GM21390 (cell line): ENCODE results near the gene RPL22.

ENCODE experiments used
- ATAC-seq: cut with Tn5 transposase; IDR thresholded peaks from one replicate; pipeline ENCODE4 v1.9.1; 2021; ENCODE audit not compliant: unreplicated experiment

The RPL22 gene

DNA sequence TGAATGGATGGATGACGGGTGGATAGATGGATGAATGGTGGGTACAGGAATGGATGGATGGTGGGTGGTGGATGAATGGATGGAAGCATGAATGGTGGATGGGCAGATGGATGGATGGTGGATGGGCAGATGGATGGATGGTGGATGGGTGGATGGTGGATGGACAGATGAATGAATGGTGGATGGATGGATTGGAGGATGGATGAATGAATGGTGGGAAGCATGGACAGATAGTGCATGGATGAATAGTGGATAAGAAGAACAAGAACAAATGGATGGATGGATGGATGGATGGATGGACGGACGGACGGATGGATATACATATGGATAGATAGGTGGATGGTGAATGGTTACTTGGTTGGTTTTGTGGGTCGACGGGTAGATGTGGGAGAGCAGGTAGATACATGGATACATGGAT lies 24.0 kb downstream of the RPL22 start:
- ATAC-seq: no peak

DNA sequence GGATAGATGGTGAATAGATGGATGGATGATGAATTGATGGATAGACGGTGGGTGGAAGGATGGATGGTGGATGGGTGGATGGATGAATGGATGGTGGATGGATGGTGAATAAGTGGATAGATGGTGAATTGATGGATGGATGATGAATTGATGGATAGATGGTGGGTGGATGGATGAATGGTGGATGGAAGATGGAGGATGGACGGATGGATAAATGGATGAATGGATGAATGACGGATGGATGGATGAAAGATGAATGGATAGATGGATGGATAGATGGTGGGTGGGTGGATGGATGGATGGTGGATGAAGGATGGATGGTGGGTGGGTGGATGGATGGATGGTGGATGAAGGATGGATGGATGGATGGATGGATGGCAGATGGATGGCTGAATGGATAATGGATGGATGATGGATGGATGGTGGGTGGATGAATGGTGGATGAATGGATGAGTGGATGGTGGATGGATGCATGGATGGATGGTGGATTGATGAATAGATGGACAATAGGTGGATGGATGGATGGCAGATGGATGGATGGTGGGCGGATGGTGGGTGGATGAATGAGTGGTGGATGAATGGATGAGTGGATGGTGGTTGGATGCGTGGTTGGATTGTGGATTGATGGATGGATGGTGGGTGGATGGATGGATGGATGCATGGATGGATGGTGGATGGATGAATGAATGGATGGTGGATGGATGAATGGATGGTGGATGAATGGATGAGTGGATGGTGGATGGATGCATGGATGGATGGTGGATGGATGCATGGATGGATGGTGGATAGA lies 24.6 kb downstream of the RPL22 start:
- no peak for ATAC-seq

DNA sequence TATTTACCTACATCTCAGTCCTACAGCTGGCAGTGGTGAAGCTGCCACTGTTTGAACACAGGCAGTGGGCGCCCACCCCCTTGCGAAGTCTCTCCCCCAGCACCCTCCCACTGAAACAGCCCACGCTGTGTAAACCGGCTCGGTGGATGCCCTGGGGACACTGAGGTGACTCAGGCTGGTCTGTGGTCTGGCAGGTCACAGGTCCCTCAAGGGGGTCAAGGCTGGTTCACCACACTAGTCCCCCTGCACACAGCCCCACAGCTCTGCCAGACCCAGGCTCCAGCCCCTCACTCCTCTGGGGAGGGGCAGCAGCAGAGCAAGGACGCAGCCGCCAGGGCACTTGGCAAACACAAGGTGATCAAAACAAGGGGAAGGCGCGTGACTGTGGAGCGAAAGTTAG lies 26.8 kb downstream of the RPL22 start:
- ATAC-seq: no peak

DNA sequence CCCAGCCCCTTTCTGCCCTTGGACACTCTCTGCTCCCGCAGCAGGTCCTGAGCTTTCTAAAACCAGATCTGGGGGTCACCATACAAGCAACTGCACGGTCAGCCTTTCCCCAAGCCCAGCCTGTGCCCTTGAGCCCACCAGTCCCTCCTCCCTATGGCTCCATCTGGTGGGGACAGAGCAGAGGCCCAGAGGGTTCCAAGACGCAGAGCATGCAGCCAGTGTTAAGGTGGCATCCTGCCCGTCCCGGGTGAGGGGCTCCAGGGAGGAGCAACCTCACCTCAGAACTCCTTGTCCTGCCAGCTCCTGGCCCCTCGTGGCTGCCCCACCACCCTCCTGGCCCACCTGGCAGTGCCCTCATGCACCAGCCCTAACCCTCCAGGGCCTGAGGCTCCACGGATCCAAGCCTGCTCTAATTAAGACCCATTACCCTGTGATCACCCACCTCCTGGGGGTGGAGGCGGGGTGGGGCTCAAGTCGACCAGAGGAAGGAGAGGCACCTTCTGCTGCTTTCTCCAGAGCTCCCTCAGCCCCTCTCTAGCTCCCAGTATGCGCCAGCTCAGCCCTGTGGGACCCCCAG lies 27.8 kb downstream of the RPL22 start:
- ATAC-seq: no peak

DNA sequence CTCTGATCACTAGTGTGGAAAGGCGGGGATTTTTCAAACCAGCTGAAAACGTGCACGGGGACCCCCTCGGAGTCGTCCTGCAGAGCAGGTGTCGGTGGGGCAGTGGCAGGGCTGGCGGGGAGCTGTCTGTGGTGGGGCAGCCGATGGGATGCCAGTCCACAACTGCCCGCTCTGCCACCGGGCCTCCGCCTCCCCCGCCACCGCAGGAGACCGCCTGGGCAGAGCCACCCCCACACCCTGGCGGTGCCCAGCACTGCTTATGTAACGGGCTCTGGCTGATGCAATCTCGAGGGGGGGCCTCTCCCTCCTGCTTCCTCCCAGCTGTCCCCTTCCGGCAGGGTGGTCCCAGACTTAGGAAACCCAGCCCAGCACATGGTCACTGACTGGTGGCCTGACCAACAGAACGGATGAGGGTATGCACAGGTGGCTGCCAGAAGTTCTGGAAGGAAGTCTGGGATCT lies 28.6 kb downstream of the RPL22 start:
- ATAC-seq: no peak

DNA sequence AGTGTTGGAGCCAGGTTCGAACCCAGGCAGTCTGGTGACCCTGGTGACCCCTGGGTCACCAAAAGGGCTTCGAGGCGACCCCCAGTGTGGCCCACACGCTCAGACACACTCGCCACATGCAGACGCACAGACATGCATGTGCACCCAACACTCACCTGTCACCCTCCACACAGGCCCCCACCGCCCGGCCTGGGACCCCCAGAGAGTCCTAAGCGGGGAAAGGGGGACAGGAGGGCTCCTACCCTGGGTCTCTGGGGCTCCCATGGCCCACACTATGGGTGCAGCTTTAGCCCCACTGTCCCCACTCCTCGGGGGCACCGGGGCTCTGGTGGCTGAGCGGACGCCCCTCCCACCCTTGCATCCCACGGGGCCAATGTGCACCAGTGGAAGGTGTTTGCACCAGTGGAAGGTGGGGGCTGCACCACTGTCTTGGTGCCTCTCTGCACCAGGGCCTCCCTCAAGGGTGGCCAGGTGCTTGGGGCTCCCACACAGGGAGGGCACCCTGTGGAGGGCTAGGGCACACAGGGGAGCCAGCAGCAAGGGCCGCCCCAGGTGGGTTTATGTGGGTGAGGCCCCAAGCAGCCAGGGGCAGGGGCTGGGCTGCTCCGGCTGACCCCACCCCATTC lies 29.2 kb downstream of the RPL22 start:
- ATAC-seq: no peak

DNA sequence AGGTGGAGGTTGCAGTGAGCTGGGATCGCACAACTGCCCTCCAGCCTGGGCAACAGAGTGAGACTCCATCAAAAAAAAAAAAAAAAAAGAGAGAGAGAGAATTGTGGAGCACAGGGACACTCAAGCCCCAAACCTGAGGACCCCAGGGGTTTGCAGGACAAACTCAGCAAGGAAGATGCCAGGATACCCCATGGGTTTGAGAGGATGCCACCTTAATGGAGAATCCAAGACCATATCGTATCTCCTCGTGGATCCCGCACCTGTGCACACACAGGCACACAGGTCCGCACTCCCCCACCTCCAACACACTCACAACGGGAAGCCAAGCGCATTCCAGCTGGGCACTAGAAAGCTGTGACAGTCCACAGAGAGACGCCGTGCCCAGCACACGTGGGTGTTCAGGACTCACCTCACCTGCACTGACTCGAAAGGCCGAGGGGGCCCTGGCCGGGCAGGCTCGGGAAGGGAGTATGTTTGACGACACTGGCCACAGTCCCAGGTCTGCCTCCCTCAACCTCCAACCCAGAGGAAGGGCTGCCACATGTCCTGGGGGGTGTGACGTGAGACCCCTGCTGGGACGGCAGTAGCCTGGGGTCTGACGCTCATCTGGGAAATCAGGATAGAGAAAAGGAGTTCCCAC lies 30.3 kb downstream of the RPL22 start:
- no peak for ATAC-seq

DNA sequence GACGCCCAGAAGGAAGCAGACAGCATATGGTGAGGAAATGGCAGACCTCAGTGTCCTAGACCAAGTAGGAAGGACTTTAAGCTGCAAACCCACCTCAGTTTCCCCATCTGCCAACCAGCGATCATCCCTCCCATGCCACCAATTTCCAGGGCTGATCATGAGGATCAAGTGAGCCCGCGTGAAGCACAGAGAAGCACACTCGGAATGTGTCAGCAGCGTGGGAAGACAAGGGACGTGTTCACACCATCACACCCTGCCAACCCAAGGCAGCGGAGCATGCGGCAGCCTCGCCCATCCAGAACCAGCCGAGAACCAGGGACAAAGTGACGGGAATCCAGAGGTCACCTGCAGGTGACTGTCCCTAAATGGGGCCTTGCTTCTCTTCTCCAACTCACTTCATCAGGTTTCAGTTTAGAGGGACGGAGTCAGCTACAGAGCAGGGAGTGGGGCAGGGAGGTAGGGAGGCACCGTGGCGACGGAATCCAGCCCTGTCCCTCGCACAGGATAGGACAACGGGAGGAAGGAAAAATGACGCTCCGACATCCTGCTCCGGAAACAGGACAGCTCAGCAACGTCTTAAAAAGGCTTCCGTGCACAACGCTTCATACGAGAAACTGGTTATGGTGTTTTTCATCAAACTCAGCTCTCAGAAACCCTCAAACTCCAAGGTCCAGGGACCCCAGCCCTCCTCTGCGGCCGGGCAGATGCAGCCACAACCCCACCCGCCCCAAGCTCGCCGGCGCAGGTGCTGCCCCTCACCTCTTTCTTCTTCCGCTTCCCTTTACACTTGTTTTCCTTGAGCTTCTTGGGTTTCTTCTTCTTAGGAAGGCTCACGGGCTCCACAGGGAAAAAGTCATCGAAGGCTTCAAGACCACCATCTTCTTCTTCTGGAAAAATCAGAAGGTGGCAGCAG lies 31.7 kb downstream of the RPL22 start:
- ATAC-seq: no peak

DNA sequence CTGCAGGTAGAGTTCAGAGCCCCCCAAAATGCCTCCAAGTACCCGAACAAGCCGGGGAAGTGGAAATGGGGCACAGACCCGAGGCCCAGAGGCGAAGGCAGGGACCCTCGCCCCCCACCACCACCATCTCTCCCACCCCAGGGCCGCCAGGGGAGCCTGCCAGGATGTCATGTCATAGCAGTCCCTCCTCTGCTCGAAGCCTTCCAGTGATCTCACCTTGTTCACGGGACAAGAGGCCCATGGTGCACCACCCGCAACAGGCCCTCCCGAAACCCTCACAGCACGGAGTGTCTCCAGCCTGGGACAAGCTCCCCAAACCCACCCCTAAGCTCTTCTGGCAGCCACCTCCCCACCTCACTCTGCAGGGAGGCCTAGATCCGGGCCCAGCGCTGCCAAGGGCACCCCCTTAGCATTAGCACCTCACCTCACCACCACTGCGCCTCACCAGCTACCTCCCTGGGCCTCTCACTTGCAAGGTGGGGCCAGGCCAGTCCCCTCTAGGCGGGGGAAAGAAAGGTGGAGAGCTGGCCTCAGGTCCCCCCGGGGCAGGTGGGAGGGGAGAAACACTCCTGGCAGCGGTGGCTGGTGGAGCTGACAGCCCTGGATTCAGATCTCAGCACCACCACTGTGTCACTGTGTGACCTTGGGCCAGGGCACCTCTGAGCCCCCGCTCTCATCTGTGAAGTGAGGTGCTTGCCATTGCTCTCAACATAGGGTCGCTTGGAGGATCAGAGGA lies 32.6 kb downstream of the RPL22 start:
- no peak for ATAC-seq

DNA sequence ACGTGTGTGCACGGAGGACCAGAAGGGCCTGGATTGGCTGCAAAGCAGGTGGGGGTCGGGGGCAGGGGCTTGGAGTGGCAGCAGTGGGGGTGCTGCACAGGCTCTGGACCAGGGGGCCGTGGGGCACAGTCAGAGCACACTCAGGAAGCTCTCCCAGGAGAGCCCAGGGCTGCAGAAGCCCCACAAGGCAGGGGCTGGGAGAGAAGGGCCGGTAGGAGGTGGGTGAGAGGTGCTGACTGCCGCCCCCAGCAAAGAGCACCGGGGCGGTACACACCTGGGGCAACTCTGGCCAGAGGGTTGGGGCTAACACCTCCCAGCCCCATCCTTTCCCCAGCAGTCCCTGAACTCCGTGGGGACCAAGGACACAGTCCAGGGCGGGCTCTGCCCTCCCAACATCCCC lies 33.2 kb downstream of the RPL22 start:
- ATAC-seq: no peak

DNA sequence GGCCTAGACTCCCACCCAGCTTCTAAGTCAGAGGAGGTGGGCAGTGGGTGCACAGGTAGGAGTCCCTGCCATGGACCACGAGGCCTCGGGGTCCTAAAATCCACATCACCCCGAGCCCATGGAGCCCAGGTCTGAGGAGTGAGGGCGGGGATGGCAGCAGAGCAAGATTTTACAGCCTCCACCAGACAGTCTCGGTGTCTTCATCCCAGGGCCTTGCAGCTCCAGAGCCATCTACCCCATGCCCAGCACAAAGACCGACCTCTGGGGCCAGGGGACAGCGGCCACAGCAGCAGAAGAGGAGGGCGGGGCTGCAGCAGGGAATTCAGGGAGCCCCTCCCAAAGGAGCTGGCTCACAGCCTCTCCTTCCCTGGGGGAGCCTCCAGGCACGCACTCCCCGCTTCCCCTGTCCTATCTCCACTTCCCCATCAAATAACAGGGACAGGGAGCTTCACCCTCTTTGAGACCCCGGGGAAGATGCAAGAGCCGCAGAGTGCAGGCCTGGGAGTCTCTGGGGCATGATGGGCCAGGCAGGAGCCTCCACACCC lies 33.9 kb downstream of the RPL22 start:
- ATAC-seq: no peak

DNA sequence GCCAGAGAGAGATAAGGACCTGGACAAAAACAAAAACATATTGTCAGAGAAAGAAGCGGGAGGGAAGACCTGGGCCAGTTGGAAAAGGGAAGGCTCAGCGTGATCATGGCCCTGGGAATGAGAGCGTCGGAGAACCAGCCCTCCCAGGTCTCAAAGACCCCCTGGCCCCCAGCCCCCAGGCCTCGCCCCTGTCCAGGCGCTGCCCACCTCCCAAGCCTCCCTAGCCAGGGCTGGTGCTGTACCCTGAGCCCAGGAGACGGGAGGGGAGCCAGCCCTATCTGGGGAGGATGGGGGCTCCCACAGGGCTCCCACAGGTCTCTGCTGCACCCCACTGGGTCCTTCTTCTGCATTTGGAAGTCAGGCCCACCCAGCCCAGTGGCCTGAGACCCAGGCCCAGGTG lies 34.4 kb downstream of the RPL22 start:
- no peak for ATAC-seq

DNA sequence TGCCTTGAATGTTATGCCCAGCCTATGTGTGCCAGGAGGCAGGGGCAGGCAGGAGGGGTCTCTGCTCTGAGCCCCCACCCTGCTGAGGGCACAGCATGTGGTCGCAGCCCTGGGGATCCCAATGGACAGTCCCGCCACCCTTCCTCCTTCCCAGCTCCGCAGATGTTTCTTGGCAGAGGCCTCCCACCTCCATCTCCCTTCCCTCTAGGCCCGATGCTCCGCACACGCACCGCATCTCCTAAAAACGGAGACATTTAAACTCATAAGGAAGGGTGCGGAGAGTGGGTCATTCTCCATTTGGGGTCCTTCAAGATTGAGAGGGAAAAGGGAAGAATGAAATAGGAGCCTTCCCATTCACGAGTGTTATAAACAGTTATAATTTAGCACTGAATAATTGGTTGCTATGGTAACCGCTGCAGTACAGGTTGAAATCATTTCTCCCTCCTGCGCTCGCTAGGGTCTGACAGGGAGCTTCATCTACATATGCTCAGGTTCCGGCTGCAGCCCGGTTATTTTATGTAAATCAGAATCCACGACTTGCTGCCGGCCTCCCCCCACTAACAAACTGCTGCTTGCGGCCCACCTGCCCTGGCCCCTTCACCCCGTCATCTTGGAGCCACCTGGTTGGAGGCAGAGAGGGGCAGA lies 35.3 kb downstream of the RPL22 start:
- no peak for ATAC-seq

DNA sequence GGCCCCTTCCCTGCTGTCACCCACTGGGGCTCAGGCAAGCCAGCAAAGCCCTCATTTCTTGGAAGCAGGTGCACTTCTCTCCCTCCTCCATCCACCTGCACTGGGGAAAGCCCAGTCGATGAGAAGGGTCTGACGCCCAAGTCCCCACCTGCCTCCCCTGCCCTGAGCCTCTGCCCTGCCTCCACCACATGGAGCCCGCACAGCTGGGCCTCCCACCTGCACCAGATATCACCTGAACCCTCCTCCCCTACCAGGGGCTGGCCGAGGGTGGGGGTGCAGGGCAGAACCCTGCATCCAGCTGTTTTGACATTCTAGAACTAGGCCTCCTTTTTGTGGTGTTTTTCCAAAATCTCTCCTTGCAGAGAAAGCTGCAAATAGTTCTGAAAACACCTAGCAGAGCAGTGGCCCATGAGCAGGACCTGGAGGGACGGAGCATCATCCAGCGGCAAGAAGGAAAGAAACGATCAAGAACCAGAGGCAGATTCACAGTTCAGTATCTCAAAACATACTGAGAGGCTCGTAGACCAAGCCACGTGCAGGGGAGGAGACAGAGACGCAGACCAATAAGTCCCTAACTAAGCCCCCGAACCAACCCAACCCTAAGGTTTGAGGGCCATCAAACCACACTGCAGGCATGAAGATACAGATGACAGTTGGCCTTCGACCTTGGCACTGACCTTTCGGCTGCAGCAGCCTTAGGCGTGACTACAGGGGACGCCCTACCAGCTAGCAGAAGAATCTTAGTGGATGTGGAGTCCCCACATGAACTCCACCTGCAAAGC lies 36.0 kb downstream of the RPL22 start:
- no peak for ATAC-seq

DNA sequence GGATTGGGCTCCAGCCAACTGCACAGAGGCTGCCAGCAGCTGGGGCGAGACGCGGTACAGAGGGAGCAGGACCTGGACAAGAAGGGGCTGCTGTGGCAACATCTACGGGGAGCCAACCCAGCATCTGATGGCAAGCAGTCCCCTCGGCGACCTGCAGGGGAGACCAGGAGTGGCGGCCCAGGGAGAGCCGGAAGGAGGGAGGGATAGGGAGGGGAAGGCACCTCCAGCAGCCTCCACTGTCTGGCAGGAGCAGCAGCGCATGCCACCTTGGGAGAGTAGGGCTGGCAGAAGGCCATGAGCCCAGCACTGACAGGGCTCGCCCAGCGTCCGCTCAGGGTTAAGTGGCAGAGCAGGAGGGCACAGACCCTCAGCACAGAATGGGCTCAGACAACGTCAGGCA lies 36.6 kb downstream of the RPL22 start:
- no peak for ATAC-seq

DNA sequence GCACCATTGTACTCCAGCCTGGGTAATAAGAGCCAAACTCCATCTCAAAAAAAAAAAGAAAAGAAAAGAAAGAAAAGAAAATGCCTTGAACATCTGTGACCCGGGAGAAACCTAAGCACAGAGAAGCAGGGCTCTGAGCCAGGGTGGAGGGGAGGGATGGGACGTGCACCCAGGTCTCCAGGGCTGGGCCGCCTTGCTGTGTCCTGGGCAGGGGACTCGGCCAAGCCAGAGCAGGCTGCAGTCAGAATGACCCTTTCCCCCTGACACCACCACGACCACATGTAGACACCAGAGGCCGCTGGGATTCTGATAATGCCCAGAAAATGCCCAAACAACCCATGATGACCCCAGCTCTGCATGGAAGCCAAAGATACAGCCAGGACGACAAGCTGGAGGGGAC lies 37.1 kb downstream of the RPL22 start:
- no peak for ATAC-seq

DNA sequence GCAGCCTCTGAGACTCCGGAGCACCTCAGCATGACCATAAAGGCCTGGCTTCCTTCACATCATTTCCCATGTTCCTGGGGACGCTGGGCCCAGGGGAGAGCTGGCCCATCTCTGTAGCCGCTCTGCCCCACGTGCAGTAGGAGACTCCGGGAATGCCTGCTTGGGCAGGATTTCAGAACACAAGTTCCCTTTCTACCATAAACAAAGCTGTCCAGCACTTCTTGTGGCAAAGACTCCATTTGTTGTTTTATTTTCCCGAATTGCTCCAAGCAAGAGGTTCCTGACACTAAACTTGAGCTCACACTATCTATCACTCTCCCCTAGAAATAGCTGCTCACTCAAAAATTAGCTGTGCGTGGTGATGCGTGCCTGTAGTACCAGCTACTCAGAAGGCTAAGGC lies 41.2 kb downstream of the RPL22 start:
- ATAC-seq: no peak

DNA sequence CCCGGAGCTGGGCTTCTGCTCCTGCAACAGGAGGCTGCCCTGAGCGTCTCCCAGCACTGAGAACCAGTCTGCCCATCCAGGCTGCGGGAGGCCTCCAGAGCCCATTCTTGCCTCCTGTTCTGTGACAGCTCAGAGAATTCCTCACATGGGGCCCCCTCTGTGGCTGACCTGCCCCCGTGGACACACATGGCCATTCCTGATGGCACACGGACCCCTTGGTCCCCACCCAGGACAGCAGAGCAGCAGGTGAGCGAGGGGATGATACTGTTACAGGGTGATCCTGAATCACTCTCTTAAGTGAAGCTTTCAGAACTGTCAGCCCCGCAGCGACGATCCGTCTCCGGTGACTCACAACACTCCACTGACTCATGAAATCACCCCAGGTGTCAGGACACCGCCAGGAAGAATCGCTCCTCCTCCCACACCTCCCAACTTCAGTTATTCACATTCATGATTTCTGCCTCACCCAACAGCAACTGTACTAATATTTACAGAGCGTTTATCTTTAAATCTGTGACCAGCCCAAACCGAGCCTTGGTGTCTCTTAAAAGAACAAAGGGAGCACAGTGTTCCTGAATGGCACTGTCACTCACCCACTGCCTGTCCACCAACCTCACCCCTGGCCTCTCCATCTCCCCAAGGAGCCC lies 41.7 kb downstream of the RPL22 start:
- no peak for ATAC-seq
